Measurements from ENCODE around the gene TNFRSF13B.

Gene TNFRSF13B

GRCh38 chr17:16938496-16939207 lies 33.3 kb downstream of the TNFRSF13B start:
- DNase-seq (ENCODE audit: low spot score) = peak; percentile 53

DNA sequence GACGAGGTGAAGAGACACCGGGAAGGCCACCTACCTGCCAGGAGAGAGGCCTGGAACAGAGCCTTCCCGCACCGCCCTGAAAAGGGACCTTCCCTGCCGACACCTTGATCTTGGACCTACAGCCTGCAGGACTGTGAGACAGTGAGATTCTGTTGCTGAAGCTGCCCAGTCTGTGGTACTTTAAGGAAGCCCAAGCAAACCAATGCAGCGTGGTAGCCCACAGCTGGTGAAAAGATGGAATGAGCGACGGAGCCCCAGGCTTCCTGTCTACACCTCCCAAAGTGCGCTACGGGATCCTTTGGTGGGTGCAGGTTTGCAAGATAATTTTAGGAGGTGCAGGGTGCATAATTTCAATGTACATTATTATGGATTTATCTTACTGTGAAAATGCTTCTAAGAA lies 33.9 kb downstream of the TNFRSF13B start:
- no peak for DNase-seq (ENCODE audit: low spot score)

GRCh38 chr17:16937431-16937830 lies 34.5 kb downstream of the TNFRSF13B start:
- no peak for DNase-seq (ENCODE audit: low spot score)

DNA sequence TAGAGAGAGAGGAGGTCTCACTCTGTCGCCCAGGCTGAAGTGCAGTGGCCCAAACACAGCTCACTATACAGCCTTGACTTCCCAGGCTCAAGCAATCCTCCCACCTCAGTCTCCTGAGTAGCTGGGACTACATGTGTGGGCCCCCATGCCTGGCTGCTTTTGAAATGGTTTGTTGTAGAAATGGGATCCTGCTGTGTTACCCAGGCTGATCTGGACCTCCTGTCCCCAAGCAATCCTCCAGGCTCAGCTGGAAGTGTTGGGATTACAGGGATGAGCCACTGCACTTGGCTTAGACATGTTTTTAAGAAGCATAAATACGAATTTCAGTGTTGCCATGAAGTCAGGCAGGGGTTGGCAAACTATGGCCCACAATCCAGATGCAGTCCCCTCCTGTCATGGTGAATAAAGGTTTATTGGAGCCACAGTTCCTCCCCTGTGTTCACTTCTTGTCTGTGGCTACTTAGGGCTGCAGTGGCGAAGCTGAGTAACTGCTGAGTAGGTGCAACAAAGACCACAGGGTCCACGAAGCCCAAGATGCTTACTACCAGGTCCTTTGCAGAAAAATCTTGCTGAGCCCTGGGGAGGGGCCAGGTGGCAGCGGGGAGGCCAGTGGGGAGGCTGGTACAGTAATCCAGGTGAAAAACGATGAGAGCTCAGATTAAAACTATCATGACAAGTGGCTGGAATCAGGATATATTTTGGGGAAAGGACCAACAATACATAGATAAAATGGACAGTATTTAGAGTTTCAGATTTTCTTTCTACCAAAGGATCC lies 35.2 kb downstream of the TNFRSF13B start:
- no peak for DNase-seq (ENCODE audit: low spot score)

DNA sequence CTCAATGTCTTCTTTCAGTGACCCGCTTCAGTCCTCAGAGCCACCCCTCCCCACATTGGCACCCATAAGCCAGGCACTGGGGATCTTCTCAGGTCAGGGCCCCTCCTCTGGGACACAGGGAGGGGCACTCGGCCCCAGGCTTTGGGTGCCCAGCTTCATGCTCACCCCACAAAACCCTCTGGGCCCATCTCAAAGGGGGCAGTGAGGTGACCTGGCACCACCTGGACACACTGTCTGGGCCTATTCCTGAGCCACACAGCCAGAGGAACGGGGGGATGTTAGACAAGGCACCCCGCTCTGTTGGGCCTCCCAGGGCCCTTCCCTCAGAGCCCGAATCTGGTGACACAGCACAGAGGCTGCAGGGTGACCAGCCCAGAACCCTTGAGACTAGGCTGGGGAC lies 36.1 kb downstream of the TNFRSF13B start:
- DNase-seq (ENCODE audit: low spot score) = no peak

GRCh38 chr17:16935241-16935663 lies 36.7 kb downstream of the TNFRSF13B start:
- DNase-seq (ENCODE audit: low spot score) = no peak

DNA sequence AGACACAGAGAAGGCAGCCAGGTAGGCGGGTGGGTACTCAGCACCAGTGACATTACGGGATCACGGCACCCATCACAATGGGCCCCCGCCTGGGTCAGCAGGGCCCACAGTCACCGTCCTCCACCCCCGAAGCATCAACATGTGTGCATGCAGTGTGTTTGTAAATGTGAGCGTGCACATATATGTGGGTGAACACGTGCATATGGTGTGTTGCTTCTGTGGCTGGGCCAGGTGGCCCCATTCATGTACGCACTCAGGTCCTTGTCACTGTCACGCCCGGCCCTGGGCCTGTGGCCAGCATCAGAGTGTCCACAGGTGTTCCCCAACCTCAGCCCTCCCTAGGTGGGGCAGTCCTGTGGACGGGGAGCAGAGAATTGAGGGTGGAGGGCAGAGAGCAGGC lies 37.1 kb downstream of the TNFRSF13B start:
- no peak for DNase-seq (ENCODE audit: low spot score)

DNA sequence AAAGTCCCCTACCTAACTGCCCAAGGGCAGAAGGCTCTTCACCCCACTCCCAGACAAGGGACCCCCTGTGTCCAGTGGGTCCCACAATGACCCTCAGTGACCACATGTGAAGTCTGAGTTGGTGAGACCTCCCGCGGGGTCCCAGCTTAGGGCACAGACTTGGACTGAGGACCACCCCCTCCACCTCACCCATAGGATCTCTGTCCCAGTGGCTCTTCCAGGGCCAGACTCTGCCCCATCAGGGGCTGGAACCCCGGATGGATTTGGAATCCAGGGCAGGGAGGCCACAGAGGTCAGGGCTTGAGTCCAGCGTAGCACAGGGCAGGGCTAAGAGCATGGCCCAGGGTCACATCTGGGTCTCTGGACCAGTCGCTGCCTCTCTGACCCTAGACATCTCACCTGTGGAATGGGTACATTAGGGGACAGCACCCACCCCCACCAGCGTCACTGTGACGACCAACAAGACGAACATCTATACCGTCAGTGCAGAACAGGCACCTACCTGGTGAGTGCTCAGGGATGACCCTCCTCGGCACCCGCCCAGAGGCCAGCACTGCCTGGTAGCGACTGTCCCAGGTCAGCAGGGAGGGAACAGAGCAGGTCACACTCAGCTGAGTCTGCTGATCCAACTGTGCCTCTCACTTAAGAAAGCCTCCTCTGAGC lies 37.7 kb downstream of the TNFRSF13B start:
- peak; percentile 45 for DNase-seq (ENCODE audit: low spot score)

DNA sequence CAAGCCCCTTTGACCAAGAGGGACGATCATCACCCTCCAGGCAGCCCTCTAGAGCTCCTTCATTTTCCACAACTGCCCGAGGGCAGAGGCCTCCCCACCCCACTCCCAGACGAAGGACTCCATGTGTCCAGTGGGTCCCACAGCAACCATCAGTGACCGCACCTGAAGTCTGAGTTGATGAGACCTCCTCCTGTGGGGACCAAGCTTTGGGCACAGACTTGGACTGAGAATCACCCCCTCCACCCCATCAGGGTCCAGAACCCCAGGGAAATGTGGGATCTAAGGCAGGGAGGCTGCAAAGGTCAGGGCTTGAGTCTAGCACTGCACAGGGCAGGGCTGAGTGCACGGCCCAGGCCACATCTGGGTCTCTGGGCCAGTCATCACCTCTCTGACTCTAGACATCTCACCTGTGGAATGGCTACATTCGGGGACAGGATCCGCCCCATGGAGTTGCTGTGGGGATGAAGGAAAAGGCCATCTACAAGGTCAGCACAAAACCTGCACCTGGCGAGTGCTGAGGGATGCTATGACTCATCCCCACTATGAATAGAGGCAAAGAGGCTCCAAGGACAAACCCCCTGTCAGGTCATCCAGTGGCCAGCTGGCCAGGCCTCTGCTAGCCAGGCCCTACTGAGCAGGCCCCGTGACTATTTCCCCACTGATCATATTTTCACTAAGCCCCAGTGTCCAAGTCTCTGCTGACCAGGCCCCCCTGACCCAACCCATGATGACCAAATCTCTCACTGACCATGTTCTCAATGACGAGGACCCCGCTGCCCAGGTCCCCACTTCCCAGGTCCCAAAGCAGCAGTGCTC lies 38.4 kb downstream of the TNFRSF13B start:
- DNase-seq (ENCODE audit: low spot score) = peak; percentile 48

DNA sequence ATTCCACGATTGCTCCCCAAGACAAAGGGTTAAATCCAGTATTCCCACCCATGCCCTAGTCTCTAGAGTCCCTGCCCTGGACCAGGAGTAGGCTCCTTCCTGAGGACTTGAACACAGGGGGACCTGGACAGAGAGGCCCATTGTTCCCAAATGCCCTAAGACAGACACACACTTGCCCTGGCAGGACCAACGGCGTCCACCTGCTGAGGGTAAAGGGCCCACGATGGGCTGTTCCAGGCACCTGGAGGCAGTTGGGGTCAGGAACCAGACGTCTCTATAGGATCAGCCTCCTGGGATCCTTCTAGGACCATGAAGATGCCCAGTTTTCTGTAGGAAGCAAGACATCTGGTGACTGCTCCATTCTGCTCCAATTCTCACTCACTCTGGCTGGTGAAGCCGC lies 39.3 kb downstream of the TNFRSF13B start:
- no peak for DNase-seq (ENCODE audit: low spot score)

- DNase-seq (ENCODE audit: low spot score) = no peak
Measured at GRCh38 chr17:16932156-16932555, 39.8 kb downstream of the TNFRSF13B start.

- DNase-seq (ENCODE audit: low spot score) = no peak
Measured at GRCh38 chr17:16931318-16932060, 40.4 kb downstream of the TNFRSF13B start.

DNA sequence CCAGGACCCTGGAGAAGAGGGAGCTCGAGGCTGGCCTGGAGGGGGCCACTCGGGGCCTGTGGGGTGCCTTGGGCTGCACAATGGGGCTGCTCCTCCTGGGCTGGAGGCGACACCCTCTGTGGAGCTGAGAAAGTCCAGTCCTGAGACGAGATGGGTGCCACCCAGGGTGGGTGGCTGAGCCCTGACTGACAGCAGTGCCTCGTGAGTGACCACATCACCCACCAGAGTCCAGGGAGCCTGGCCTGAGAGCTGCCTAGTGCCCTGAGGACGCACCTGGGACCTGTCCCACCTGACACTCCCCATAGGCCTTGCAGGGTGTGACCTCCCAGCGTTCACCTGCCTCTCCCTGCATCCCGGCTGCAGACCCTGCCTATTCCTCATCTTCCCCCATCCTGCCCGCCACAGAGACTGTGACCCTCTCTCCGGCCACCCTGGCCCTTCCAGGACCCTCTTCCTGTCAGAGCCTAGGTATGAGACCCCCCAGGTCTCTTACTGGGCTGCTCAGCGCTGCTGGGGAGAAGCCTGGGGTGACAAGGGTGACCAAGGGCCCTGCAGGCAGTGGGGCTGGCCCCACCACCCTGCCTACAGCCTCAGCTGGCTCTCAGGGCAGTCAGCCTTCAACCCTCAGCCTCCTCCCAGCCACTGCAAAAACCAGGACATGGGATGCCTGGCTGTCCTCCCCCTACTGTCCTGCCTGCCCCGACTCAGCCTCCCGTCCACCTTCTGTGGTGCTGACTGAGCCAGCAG lies 41.2 kb downstream of the TNFRSF13B start:
- DNase-seq (ENCODE audit: low spot score) = no peak

- DNase-seq (ENCODE audit: low spot score) = no peak
Measured at GRCh38 chr17:16929757-16930520, 42.0 kb downstream of the TNFRSF13B start.

DNA sequence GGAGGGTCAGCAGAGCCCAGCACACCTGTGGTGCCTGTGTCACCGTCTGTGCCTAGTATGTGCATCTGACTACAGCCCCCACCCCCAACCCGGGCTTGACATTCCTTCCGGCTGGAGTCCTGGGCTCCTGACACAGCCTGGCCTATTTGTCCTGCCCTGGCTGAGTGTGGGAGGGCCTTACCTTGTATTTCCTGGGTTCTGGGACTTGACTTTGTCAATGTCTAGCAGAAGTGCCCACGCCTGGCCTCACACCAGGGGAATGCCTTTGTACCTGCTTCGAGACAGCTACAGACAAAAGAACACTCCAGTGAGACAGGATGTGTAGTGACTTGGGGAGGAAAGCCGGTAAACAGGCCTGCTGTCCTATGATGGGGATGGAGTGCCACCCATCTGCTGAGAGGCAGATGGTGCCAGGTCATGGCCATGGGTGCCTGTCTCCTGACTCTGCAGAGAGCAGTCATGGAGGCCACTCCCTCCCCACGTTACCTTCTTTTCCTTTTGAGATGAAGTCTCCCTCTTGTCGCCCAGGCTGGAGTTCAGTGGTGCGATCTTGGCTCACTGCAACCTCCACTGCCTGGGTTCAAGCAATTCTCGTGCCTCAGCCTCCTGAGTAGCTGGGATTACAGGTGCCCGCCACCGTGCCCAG lies 42.8 kb downstream of the TNFRSF13B start:
- no peak for DNase-seq (ENCODE audit: low spot score)

DNA sequence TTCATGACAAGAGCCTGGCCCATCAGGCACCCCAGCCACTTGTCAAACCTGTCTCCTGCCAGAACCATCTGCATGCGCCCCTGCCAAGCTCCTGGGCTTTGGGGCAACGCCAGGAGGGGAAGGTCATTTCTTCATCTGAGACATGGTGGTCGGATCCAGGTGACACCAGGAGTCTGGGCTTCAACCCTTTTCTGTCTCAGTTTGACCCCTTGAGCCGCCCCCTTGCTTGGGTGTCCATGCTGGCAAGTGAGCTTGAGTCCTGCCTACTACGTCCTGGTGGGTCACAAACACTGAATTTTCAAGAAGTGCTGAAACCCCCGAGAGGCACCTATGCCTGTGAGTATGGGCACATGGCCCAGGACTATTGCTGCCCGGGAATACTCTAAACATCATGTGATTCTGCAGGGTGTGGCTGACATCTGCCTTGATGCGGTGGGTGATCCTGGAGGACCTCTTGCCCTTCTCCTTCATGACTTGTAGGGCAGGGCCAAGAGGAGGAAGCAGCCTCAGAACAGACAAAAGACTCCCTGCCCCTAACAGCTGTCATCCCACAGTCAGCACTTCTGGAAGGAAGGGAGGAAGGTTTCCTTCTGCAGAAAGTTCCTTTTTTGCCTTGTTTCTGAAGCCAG lies 43.4 kb downstream of the TNFRSF13B start:
- DNase-seq (ENCODE audit: low spot score) = peak; percentile 53

- DNase-seq (ENCODE audit: low spot score) = peak; percentile 54
Measured at GRCh38 chr17:16927641-16928321, 44.1 kb downstream of the TNFRSF13B start.

Measured in left forelimb (tissue), 1 donor.